ACHN (cell line): ENCODE results near the gene SHC2.
"Not testable (repeated sequence)": the region's sequence is repeated elsewhere in the genome, so short reads cannot be mapped to it uniquely, and the experiment has no call there.

Source experiments
- DNase-seq: peaks from one replicate; pipeline ENCODE4 v3.0.0-alpha.2; 2015
- in situ Hi-C: cut with HindIII; loops from 2 replicates; pipeline ENCODE4 v1.10.0; 2017; ENCODE audit warnings: low sequenced_read_pairs, low pct_ligation_motif_present, low pct_unique_long_range_greater_than_20kb

SHC2 gene

GRCh38 chr19:387777-388176, 73.1 kb downstream of the SHC2 start:
- DNase-seq = no peak
- in situ Hi-C loops = no loop called here

- in situ Hi-C loops, DNase-seq: not testable (repeated sequence)
These were observed 74.1 kb downstream of the SHC2 start for GRCh38 chr19:386632-387301.

- in situ Hi-C loops, DNase-seq: not testable (repeated sequence)
These were observed 74.6 kb downstream of the SHC2 start for GRCh38 chr19:386189-386588.

GRCh38 chr19:384799-385169, 76.0 kb downstream of the SHC2 start:
- in situ Hi-C loops = no loop called here
- no peak for DNase-seq

- no peak for DNase-seq
- in situ Hi-C loops = no loop called here
These were observed 76.7 kb downstream of the SHC2 start for GRCh38 chr19:383922-384798.

- DNase-seq = no peak
- in situ Hi-C loops = no loop called here
These were observed 77.8 kb downstream of the SHC2 start for GRCh38 chr19:383040-383439.

GRCh38 chr19:382578-382977, 78.3 kb downstream of the SHC2 start:
- peak; percentile 49 for DNase-seq
- in situ Hi-C loops = not testable (repeated sequence)

- in situ Hi-C loops, DNase-seq: not testable (repeated sequence)
These were observed 78.9 kb downstream of the SHC2 start for GRCh38 chr19:381901-382300.

- in situ Hi-C loops = not testable (repeated sequence)
These were observed 80.1 kb downstream of the SHC2 start for GRCh38 chr19:380618-381219.

GRCh38 chr19:379796-380195, 81.0 kb downstream of the SHC2 start:
- DNase-seq = no peak
- in situ Hi-C loops = no loop called here

More at GRCh38 chr19:380618-381219, 80.1 kb downstream of the SHC2 start:
- not testable (repeated sequence) for DNase-seq

- in situ Hi-C loops = no loop called here
These were observed 82.1 kb downstream of the SHC2 start for GRCh38 chr19:378706-379105.

GRCh38 chr19:377801-378581, 82.8 kb downstream of the SHC2 start:
- DNase-seq = peak; percentile 17
- in situ Hi-C loops = no loop called here

More at GRCh38 chr19:378706-379105, 82.1 kb downstream of the SHC2 start:
- no peak for DNase-seq

GRCh38 chr19:376111-376470, 84.7 kb downstream of the SHC2 start:
- DNase-seq = no peak
- in situ Hi-C loops = no loop called here

- in situ Hi-C loops = no loop called here
- DNase-seq = no peak
These were observed 85.3 kb downstream of the SHC2 start for GRCh38 chr19:375395-376110.

- in situ Hi-C loops = no loop called here
- no peak for DNase-seq
These were observed 86.0 kb downstream of the SHC2 start for GRCh38 chr19:374886-375235.

- DNase-seq = no peak
- in situ Hi-C loops = no loop called here
These were observed 86.5 kb downstream of the SHC2 start for GRCh38 chr19:374183-374885.

- in situ Hi-C loops = no loop called here
- no peak for DNase-seq
These were observed 87.2 kb downstream of the SHC2 start for GRCh38 chr19:373391-374182.
